ES-I3 (cell line): Measurements from ENCODE around the gene NXF1.
"Not testable (repeated sequence)": the region's sequence is repeated elsewhere in the genome, so short reads cannot be mapped to it uniquely, and the experiment has no call there.

Source experiments
- H3K36me3 ChIP-seq: 2 replicates; pipeline ENCODE4 v1.6.1; 2013; ENCODE audit warnings: mild to moderate bottlenecking, low read length, control low read depth, moderate library complexity; ENCODE audit not compliant: insufficient read depth
- H3K4me1 ChIP-seq: 2 replicates; pipeline ENCODE4 v1.6.1; 2013; ENCODE audit warnings: mild to moderate bottlenecking, control low read depth, low read length; ENCODE audit not compliant: insufficient read depth
- H3K9ac ChIP-seq: 2 replicates; pipeline ENCODE4 v1.6.1; 2013; ENCODE audit warnings: low read depth, mild to moderate bottlenecking, low read length, moderate library complexity
- H3K9me3 ChIP-seq: 2 replicates; pipeline ENCODE4 v1.6.1; 2013; ENCODE audit warnings: mild to moderate bottlenecking, low read length, moderate library complexity; ENCODE audit not compliant: control insufficient read depth, insufficient read depth

NXF1 gene

GRCh38 chr11:62841361-62842170 lies 36.3 kb upstream of the NXF1 start:
- peak overlapping the region; percentile 75 for H3K9ac ChIP-seq
- 0 out of 2 replicates have a peak, but pooled peaks cover 2% of the 10 kb centered on the region for H3K9me3 ChIP-seq
- no peaks in the 10 kb centered on the region for H3K4me1 ChIP-seq
- H3K36me3 ChIP-seq, result peaks cover under 1% of the 10 kb centered on the region; the same call in 1 of the 2 replicates

- not testable (repeated sequence) for H3K9me3 ChIP-seq, H3K36me3 ChIP-seq, H3K4me1 ChIP-seq
- peak overlapping the region; percentile 75 for H3K9ac ChIP-seq
These were observed 35.6 kb upstream of the NXF1 start for GRCh38 chr11:62840721-62841360.

DNA sequence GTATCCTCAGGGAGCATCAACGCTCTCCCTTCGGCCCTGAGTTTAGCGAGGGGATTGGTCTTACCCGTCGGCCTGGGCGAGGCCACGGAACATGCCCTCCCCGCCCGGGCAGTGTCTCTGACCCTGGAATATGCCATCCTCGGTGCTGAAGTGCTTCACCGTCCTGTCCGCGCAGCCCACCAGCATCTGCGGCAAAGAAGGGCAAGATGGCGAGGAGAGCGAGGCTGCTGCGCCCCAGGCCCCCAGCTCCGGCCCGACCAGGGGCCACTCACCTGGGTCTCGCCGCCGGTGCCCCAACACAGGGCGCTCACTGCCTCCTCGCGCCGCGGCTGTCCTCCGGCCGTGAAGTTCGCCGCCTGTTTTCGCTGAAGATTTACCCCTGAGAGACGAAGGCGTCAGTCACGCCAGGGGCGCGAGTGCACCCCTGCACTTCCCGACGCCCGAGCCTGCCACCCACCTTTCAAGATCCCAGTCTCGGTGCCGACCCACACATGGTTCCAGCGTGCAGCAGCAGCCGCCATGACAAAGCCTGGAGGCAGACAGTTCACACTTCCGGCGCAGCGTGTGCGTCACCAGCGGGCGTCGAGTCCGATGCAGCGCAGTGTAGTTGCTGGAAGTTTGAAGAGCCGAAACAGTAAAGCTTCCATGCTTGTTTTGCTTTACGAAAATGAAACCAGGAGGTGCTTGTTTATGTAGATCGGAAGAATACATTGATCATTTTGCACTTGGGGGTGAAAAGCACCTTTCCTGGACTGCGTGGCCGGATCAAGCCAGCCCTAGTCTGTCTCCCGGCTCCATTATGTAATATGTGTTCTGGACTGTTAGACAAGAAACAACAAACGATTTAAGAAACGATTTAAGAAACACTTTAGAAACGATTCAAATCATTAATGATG lies 34.1 kb upstream of the NXF1 start, which contains the start of gene WDR74:
Gene WDR74 (minus strand): TSS at position 541 of the 896 bp plus-strand sequence. CDS start 20 bp downstream, at position 521.
- no peaks in the 10 kb centered on the region for H3K9me3 ChIP-seq
- H3K4me1 ChIP-seq, result no peaks in the 10 kb centered on the region
- H3K9ac ChIP-seq, result peak within 1 kb of the TSS; percentile 75
- peaks cover 7% of the 10 kb centered on the region; the same call in 1 of the 2 replicates for H3K36me3 ChIP-seq

DNA sequence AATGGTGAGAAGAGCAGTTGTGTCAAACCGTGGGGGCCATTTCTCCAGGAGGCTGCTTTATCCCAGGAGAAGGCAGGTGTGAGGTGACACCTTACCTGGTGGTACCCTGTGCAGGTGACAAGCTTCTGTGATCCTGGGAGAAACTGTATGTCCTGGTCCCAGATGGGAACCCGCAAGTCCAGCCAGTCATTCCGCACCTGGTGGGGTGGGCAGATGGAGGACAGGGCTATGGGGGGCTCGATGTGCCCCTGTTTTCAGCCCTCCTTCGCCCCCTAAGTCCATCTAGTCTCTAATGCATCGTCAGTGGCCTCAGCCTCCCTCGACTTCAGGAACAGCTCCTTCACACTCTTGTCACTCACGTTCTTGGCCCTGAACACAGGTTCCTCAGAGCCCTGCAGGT lies 30.1 kb upstream of the NXF1 start:
- H3K36me3 ChIP-seq, result peaks cover 7% of the 10 kb centered on the region; the same call in 1 of the 2 replicates
- H3K9me3 ChIP-seq, result no peaks in the 10 kb centered on the region
- peaks cover 3% of the 10 kb centered on the region; the same call in 1 of the 2 replicates for H3K4me1 ChIP-seq
- H3K9ac ChIP-seq, result no peak overlapping the region

- peak within 1 kb of the TSS; percentile 75 for H3K9ac ChIP-seq
- H3K4me1 ChIP-seq, result peaks cover 3% of the 10 kb centered on the region; the same call in 1 of the 2 replicates
- no peaks in the 10 kb centered on the region for H3K9me3 ChIP-seq
- H3K36me3 ChIP-seq, result peaks cover 7% of the 10 kb centered on the region; the same call in 1 of the 2 replicates
These were observed 27.3 kb upstream of the NXF1 start, which contains the start of gene TEX54 for GRCh38 chr11:62832336-62833234. Gene TEX54, minus strand, starts transcription at chr11:62832841.

GRCh38 chr11:62831520-62832335 lies 26.5 kb upstream of the NXF1 start, which contains the start of gene STX5:
Gene STX5, minus strand, starts transcription at chr11:62832051. Its CDS starts 808 bp downstream, at chr11:62831243.
- Histone ChIP-seq H3K4me1 (peaks cover 3% of the 10 kb centered on the region; the same call in 1 of the 2 replicates), H3K9me3 (no peaks in the 10 kb centered on the region), H3K36me3 (peaks cover 7% of the 10 kb centered on the region), H3K9ac (peak within 1 kb of the TSS; percentile 75)

DNA sequence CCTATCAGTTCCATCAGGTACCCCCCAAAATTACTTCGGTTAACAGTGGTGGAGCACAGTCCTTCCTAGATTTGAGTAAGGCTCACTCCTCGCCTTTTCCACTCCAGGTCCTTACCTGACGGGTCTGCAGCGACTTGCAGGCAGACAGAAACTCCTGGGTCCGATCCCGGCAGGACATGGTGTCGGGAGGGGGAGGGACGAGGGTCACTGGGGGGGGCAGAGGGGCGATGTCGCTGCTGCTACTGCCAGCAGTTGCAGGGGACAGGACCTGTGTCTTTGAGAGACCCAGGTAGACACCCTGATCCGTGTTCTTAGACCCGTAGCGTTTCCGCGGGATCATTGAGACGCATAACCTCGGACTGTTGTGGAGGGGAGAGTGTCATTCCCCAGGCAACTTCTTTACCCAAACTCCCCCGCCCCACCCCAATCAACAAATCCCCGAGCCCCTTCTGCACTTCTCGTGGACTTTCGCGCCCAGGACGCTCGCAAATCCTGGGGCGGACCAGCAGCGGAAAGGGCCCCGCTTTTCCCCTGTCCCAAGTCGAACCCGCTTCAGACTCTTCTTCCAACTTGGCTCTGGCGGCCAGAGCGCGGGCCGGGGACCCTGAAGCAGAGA lies 25.8 kb upstream of the NXF1 start:
- Histone ChIP-seq H3K4me1 (peaks cover 3% of the 10 kb centered on the region; the same call in 1 of the 2 replicates), H3K9me3 (no peaks in the 10 kb centered on the region), H3K36me3 (peaks cover 1% of the 10 kb centered on the region)

GRCh38 chr11:62828130-62828529 lies 22.9 kb upstream of the NXF1 start:
- peaks cover 18% of the 10 kb centered on the region for H3K36me3 ChIP-seq
- H3K9ac ChIP-seq, result not testable (repeated sequence)

More for the DNA sequence above, 25.8 kb upstream of the NXF1 start:
- H3K9ac ChIP-seq, result peak overlapping the region; percentile 75

DNA sequence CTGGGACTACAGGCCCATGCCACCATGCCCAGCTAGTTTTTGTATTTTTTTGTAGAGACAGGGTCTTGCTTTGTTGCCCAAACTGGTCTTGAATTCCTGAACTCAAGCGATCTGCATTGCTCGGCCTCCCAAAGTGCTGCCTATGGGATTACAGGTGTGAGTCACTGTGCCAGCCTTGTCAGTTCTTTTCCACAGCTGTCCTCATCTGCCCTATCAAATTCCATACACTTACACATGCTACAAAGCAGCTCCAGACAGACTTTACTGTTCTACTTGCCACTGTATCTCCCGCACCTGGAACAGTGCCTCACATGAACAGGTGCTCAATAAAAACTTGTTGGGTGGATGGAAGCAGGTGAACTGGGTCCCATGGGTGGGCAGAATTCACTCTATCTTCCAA lies 18.4 kb upstream of the NXF1 start:
- no peaks in the 10 kb centered on the region for H3K9me3 ChIP-seq
- no peak overlapping the region for H3K9ac ChIP-seq
- H3K36me3 ChIP-seq, result peaks cover 24% of the 10 kb centered on the region
- no peaks in the 10 kb centered on the region for H3K4me1 ChIP-seq

More at GRCh38 chr11:62828130-62828529, 22.9 kb upstream of the NXF1 start:
- H3K9me3 ChIP-seq, H3K4me1 ChIP-seq: not testable (repeated sequence)

GRCh38 chr11:62817129-62817528 lies 11.9 kb upstream of the NXF1 start:
- H3K9ac ChIP-seq, result no peak overlapping the region
- no peaks in the 10 kb centered on the region for H3K36me3 ChIP-seq
- no peaks in the 10 kb centered on the region for H3K4me1 ChIP-seq
- H3K9me3 ChIP-seq, result no peaks in the 10 kb centered on the region

- no peaks in the 10 kb centered on the region for H3K9me3 ChIP-seq
- no peaks in the 10 kb centered on the region for H3K36me3 ChIP-seq
- no peak overlapping the region for H3K9ac ChIP-seq
- H3K4me1 ChIP-seq, result no peaks in the 10 kb centered on the region
These were observed 11.3 kb upstream of the NXF1 start for GRCh38 chr11:62816557-62816956.

GRCh38 chr11:62811659-62812058 lies 6.4 kb upstream of the NXF1 start:
- Histone ChIP-seq H3K9ac (no peak overlapping the region), H3K9me3 (no peaks in the 10 kb centered on the region), H3K4me1 (0 out of 2 replicates have a peak, but pooled peaks cover 3% of the 10 kb centered on the region), H3K36me3 (no peaks in the 10 kb centered on the region)
